OCI-LY1 (cell line): Measurements from ENCODE around the gene PDE6B.
"Not testable (repeated sequence)": the region's sequence is repeated elsewhere in the genome, so short reads cannot be mapped to it uniquely, and the experiment has no call there.

Experiments used
- H2AFZ ChIP-seq: fragments of 200-600 bp; sonication (generic), shearing (Covaris generic); 2 replicates; pipeline ENCODE4 v1.6.0; 2014; ENCODE audit warnings: antibody characterized with exemption, mild to moderate bottlenecking, low read length
- H3F3A ChIP-seq: fragments of 200-600 bp; sonication (generic), shearing (Covaris generic); 2 replicates; pipeline ENCODE4 v1.6.0; 2014; ENCODE audit warnings: mild to moderate bottlenecking, antibody characterized with exemption, low read length, moderate library complexity; ENCODE audit not compliant: insufficient read depth
- H3K27ac ChIP-seq: fragments of 200-600 bp; sonication (generic); 2 replicates; pipeline ENCODE4 v1.5.1; 2014; ENCODE audit warnings: low read length, mixed run types, mild to moderate bottlenecking, low read depth; ENCODE audit not compliant: poor library complexity, severe bottlenecking
- H3K27me3 ChIP-seq: fragments of 200-600 bp; sonication (generic); 2 replicates; pipeline ENCODE4 v1.6.0; 2014; ENCODE audit warnings: antibody characterized with exemption, mild to moderate bottlenecking, low read length, moderate library complexity; ENCODE audit not compliant: insufficient read depth
- H3K36me3 ChIP-seq: fragments of 200-600 bp; sonication (generic); 2 replicates; pipeline ENCODE4 v1.6.1; 2014; ENCODE audit warnings: mild to moderate bottlenecking, antibody characterized with exemption, low read length, moderate library complexity, mixed read lengths; ENCODE audit not compliant: insufficient read depth
- H3K4me1 ChIP-seq: fragments of 200-600 bp; sonication (generic); 2 replicates; pipeline ENCODE4 v1.5.1; 2014; ENCODE audit warnings: mild to moderate bottlenecking, low read length, moderate library complexity; ENCODE audit not compliant: insufficient read depth, severe bottlenecking
- H3K4me2 ChIP-seq: fragments of 200-600 bp; sonication (generic), shearing (Covaris generic); 2 replicates; pipeline ENCODE4 v1.6.1; 2014; ENCODE audit warnings: low read length
- H3K4me3 ChIP-seq: fragments of 200-600 bp; sonication (generic); 2 replicates; pipeline ENCODE4 v1.5.1; 2014; ENCODE audit warnings: low read length, low read depth, mild to moderate bottlenecking, mixed read lengths; ENCODE audit not compliant: poor library complexity, severe bottlenecking
- H3K79me2 ChIP-seq: fragments of 200-600 bp; shearing (Covaris generic); 2 replicates; pipeline ENCODE4 v1.6.1; 2016; ENCODE audit warnings: mixed run types, low read length, mixed read lengths; ENCODE audit not compliant: insufficient read depth
- H3K9ac ChIP-seq: fragments of 200-600 bp; sonication (generic), shearing (Covaris generic); 2 replicates; pipeline ENCODE4 v1.6.1; 2014; ENCODE audit warnings: mild to moderate bottlenecking, low read length, mixed read lengths
- H3K9me2 ChIP-seq: fragments of 200-600 bp; sonication (generic), shearing (Covaris generic); 2 replicates; pipeline ENCODE4 v1.6.1; 2014; ENCODE audit warnings: low read depth, mild to moderate bottlenecking, low read length, mixed read lengths
- H3K9me3 ChIP-seq: fragments of 200-600 bp; shearing (Covaris generic); 2 replicates; pipeline ENCODE4 v1.6.1; 2014; ENCODE audit warnings: low read length, mixed read lengths
- H4K20me1 ChIP-seq: fragments of 200-600 bp; sonication (generic), shearing (Covaris generic); 2 replicates; pipeline ENCODE4 v1.6.0; 2016; ENCODE audit warnings: mild to moderate bottlenecking, low read length; ENCODE audit not compliant: insufficient read depth
- EZH2 ChIP-seq: fragments of 200-600 bp; sonication (generic), shearing (Covaris generic); IDR thresholded peaks from 2 replicates; pipeline ENCODE4 v1.8.0; 2017; ENCODE audit warnings: borderline replicate concordance, mixed run types, mild to moderate bottlenecking, antibody characterized with exemption, low read length, moderate library complexity, mixed read lengths
- TF ChIP-seq, protein P1 (sequence below): fragments of 200-600 bp; sonication (generic), shearing (Covaris generic); IDR thresholded peaks from 2 replicates; pipeline ENCODE4 v1.5.1; 2017; ENCODE audit warnings: mild to moderate bottlenecking, antibody characterized with exemption, low read length, moderate library complexity, mixed read lengths

Gene PDE6B

DNA sequence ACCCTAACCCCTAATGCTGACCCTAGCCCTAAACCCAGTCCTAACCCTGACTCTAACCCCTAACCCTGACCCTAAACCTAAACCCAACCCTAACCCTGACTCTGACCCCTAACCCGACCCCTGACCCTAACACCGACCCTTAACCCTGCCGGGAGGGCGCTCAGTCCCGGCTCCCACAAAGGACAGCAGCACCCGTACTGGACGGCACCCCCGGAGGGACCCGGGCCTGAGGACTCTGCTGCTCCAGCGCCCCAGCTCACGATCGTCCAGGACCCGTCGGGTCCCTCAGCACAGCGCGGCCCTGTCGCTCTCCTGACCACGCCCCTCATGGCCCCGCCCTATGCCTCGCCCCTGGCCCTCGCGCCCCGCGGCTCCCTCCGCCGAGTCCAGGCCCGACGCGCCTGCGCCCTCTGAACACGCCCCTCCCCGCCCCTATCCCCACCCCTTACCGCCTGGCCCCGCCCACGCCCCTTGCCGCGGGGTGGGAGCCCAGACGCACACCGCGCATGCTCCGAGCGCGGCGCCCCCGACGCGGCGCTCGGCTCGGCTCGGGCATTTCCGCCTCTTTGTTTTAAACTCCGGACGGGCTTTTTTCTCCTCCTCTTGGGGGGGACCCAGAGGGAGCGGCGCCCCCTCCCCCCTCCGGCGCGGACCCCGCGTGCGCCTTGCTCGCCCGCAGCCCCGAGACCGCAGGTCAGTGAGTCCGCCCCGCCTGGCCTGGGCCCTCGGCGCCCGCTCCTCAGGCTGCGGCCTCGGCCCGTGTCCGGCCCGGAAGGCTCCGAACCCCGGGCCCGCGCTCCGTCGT is 80.1 kb downstream of the PDE6B start, which contains the start of gene PCGF3:
Gene PCGF3, plus strand, starts transcription at position 555 of the 805 bp plus-strand sequence. CDS start 27,849 bp downstream, outside the sequence.
- Histone ChIP-seq H3K4me2 (peak within 1 kb of the TSS; percentile 78), H3K27ac (no peak within 1 kb of the TSS), H3K9me3 (no peaks in the 10 kb centered on the region), H2AFZ (no peak within 1 kb of the TSS), H3K9me2 (no peaks in the 10 kb centered on the region), H3K9ac (peak within 1 kb of the TSS; percentile 89), H3K4me3 (peak within 1 kb of the TSS; percentile 97), H3K27me3 (no peaks in the 10 kb centered on the region), H3K36me3 (peaks cover 5% of the 10 kb centered on the region; the same call in 1 of the 2 replicates), H4K20me1 (no peaks in the 10 kb centered on the region), H3K4me1 (peaks cover 9% of the 10 kb centered on the region), H3F3A (no peaks in the 10 kb centered on the region), H3K79me2 (0 out of 2 replicates have a peak, but pooled peaks cover 3% of the 10 kb centered on the region)
- TF ChIP-seq, protein P1, sequence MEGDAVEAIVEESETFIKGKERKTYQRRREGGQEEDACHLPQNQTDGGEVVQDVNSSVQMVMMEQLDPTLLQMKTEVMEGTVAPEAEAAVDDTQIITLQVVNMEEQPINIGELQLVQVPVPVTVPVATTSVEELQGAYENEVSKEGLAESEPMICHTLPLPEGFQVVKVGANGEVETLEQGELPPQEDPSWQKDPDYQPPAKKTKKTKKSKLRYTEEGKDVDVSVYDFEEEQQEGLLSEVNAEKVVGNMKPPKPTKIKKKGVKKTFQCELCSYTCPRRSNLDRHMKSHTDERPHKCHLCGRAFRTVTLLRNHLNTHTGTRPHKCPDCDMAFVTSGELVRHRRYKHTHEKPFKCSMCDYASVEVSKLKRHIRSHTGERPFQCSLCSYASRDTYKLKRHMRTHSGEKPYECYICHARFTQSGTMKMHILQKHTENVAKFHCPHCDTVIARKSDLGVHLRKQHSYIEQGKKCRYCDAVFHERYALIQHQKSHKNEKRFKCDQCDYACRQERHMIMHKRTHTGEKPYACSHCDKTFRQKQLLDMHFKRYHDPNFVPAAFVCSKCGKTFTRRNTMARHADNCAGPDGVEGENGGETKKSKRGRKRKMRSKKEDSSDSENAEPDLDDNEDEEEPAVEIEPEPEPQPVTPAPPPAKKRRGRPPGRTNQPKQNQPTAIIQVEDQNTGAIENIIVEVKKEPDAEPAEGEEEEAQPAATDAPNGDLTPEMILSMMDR = no peak
- TF ChIP-seq EZH2 = no peak

DNA sequence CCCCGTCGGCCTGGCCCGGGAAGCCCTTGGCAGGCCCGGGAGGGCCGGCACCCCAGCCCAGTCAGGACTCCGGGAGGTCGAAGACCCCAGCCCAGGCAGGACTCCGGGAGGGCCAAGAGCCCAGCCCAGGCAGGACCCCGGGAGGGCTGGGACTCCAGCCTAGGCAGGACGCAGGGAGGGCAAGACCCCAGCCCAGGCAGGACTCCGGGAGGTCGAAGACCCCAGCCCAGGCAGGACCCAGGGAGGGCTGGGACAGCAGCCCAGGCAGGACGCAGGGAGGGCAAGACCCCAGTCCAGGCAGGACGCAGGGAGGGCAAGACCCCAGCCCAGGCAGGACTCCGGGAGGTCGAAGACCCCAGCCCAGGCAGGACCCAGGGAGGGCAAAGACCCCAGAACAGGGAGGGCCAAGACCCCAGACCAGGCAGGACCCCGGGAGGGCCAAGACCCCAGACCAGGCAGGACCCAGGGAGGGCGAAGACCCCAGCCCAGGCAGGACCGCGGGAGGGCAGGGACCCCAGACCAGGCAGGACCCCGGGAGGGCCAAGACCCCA is 80.8 kb downstream of the PDE6B start:
- not testable (repeated sequence) for H3K79me2 ChIP-seq, H3K9me2 ChIP-seq, H2AFZ ChIP-seq, H3K27me3 ChIP-seq, H3K27ac ChIP-seq, H4K20me1 ChIP-seq, H3F3A ChIP-seq, H3K4me1 ChIP-seq, H3K36me3 ChIP-seq, H3K9me3 ChIP-seq
- peak overlapping the region; percentile 89 for H3K9ac ChIP-seq
- peak overlapping the region; percentile 66 for H3K4me2 ChIP-seq
- peak overlapping the region; percentile 97 for H3K4me3 ChIP-seq

DNA sequence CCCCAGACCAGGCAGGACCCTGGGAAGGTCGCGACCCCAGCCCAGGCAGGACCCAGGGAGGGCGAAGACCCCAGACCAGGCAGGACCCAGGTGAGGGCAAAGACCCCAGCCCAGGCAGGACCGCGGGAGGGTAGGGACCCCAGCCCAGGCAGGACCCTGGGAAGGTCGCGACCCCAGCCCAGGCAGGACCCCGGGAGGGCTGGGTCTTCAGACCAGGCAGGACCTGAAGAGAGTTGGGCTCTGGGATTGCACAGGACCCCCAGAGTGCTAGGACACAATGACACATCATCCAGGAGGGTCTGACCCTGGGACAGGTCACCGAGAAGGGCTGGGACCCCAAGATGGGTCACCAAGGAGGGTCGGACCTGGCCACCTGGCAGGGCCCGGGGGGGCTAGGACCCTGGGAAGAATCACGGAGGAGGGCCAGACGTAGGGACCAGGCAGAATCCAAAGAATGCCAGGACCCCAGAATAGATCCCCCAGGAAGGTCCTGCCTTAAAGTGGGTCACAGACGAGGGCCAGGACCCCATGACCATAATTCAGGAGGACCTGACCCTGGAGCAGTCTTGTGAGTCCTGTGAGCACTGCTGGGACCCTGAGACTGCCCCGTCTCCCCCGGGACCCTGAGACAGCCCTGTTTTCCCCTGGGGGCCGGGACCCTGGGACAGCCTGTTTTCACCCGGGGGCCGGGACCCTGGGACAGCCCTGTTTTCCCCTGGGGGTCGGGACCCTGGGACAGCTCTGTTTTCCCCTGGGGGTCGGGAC is 81.6 kb downstream of the PDE6B start:
- H3K27ac ChIP-seq = no peak overlapping the region
- peak overlapping the region; percentile 56 for H3K4me2 ChIP-seq
- H2AFZ ChIP-seq = no peak overlapping the region
- peaks cover 5% of the 10 kb centered on the region; the same call in 1 of the 2 replicates for H3K36me3 ChIP-seq
- peak overlapping the region; percentile 45; the same call in 1 of the 2 replicates for H3K9ac ChIP-seq
- H3K4me1 ChIP-seq = peaks cover 9% of the 10 kb centered on the region
- TF ChIP-seq, protein P1 = no peak
- no peak for TF ChIP-seq EZH2
- H3K27me3 ChIP-seq = no peaks in the 10 kb centered on the region
- no peaks in the 10 kb centered on the region for H3K9me3 ChIP-seq
- 0 out of 2 replicates have a peak, but pooled peaks cover 5% of the 10 kb centered on the region for H3K79me2 ChIP-seq
- peak overlapping the region; percentile 97 for H3K4me3 ChIP-seq
- H3F3A ChIP-seq = no peaks in the 10 kb centered on the region
- no peaks in the 10 kb centered on the region for H3K9me2 ChIP-seq
- H4K20me1 ChIP-seq = no peaks in the 10 kb centered on the region
